Putamen (tissue), 1 donor: ENCODE results near the gene TBX10.
"Not testable (repeated sequence)": the region's sequence is repeated elsewhere in the genome, so short reads cannot be mapped to it uniquely, and the experiment has no call there.

Experiments
- DNase-seq: peaks from one replicate; pipeline ENCODE4 v3.0.0-alpha.2; 2016; ENCODE audit warnings: low spot score

TBX10 gene

DNA sequence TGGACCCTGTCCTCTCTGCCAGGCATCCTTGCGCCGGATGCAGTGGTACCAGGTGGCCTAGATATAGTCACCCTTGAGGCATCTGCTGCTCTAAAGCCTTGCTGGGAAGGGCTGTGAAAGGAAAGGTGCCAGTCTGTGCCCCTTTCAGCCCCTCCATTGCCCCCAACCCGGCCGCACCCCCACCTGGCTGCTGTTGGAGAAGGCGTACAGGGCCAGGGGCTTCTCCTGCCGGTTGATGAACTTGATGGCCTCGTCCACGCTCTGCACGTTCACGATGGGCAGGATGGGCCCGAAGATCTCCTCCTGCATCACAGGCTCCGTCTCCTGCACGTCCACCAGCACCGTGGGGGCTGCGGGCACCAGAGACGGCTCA is 24.6 kb upstream of the TBX10 start:
- DNase-seq, result no peak

DNA sequence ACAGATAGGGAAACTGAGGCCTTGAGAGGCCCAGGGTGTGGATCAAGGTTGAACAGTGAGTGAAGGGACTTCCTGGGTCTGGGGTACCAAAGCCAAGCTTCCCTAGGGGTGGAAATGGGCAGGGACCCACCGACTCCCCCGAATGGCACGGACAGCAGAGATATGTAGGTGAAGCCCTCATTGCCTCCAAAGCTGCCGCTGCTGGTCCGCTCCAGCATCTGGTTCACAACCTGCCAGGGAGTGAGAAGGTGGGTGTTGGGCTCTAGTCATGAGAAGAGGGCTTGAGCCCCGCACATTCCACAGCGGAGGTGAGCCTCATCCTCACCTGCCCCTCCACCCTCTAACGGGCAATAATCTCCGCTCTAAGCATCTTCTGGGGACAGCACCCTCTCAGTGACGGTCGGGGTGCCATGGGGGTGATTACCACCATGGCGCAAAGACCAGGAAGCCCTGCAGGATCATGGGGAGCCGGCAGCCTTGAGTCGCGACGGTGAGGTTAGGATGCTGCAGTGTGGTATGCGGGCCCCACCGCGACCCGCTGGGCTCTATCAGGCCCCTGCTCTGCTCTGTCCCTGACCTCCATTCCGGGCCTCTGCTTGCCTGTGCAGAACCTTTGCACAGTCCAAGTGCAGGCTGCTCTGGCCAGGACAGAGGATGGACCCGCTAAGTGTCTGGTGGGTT is 24.1 kb upstream of the TBX10 start:
- no peak for DNase-seq

- DNase-seq, result no peak
These were observed 23.4 kb upstream of the TBX10 start for GRCh38 chr11:67662835-67663531.

GRCh38 chr11:67662142-67662834 is 22.7 kb upstream of the TBX10 start:
- no peak for DNase-seq

- DNase-seq, result not testable (repeated sequence)
These were observed 21.2 kb upstream of the TBX10 start for GRCh38 chr11:67660752-67661151.

- DNase-seq, result not testable (repeated sequence)
These were observed 20.1 kb upstream of the TBX10 start for GRCh38 chr11:67659651-67660165.

GRCh38 chr11:67657300-67657699 is 17.7 kb upstream of the TBX10 start:
- no peak for DNase-seq

DNA sequence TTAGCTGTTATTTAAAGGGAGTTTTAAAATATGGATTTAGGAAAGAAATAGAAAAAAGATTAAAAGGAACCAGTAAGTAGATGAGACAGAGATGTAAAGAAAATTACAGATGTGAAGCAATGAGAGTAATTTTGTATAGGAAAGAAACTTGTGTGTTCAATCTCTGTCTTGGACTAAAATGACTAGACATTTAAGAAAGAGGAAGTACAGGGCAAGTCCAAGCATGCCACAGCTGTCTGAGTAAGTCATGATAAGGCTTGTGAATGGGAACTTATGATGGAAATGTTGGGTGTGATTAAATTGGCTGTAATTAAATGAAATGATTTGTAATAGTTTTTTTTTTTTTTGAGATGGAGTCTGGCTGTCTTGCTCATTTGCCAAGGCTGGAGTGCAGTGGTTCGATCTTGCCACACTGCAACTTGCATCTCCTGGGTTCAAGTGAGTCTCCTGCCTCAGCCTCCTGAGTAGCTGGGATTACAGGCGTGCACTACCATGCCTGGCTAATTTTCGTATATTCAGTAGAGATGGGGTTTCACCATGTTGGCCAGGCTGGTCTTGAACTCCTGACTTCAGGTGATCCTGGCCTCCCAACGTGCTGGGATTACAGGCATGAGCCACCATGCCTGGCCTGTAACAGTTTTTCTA is 16.8 kb upstream of the TBX10 start:
- DNase-seq, result no peak

DNA sequence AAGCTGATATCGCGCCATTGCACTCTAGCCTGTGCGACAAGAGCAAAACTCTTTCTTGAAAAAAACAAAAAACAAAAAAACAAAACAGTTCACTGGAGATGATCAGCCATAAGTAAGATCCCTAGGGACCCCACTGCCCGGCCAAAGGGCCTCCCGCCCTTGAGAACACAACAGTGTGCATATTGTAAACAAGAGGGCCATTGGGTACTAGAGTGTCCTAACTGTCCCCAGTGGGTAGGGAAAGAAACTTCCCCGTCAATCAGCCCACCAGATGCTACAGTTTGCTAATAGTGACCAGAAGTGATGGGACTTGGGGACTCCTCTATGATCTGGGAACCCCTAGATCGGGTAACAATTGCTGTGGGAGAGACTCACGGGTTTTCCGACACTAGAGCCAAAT is 14.7 kb upstream of the TBX10 start:
- DNase-seq, result no peak

DNA sequence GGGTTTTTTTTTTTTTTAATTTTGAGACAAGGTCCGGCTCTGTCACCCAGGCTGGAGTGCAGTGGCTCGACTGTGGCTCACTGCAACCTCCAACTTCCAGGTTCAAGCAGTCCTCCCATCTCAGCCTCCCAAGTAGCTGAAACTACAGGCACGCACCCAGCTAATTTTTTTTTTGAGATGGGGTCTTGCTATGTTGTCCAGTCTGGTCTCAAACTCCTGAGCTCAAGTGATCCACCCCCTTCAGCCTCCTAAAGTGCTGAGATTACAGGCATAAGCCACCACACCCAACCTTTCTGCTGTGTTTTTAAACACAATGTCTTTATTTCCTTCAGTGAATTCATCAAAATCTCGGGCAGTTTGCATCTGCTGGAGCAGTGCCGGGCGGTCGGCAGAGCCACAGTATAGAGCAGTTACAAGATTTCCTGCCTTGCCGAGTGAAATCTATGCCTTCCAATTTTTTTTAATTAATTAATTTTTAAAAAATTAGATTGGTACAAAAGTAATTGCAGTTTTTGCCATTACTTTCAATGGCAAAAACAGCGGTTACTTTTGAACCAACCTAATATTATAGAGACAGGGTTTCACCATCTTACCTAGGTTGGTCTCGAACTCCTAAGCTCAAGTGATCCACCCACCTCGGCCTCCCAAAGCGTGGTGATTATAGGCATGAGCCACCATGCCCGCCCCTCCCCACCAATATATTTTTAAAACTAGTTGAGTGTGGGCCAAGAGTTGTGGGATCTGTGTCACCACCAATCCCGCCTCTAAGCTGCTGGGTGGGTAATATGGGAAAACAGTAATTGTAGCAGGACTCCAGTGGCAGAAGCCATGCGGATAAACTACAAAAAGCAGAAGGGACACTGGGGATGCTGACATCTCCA is 13.6 kb upstream of the TBX10 start:
- no peak for DNase-seq

GRCh38 chr11:67651976-67652781 is 12.6 kb upstream of the TBX10 start:
- no peak for DNase-seq

- no peak for DNase-seq
These were observed 10.3 kb upstream of the TBX10 start for GRCh38 chr11:67649634-67650510.

DNA sequence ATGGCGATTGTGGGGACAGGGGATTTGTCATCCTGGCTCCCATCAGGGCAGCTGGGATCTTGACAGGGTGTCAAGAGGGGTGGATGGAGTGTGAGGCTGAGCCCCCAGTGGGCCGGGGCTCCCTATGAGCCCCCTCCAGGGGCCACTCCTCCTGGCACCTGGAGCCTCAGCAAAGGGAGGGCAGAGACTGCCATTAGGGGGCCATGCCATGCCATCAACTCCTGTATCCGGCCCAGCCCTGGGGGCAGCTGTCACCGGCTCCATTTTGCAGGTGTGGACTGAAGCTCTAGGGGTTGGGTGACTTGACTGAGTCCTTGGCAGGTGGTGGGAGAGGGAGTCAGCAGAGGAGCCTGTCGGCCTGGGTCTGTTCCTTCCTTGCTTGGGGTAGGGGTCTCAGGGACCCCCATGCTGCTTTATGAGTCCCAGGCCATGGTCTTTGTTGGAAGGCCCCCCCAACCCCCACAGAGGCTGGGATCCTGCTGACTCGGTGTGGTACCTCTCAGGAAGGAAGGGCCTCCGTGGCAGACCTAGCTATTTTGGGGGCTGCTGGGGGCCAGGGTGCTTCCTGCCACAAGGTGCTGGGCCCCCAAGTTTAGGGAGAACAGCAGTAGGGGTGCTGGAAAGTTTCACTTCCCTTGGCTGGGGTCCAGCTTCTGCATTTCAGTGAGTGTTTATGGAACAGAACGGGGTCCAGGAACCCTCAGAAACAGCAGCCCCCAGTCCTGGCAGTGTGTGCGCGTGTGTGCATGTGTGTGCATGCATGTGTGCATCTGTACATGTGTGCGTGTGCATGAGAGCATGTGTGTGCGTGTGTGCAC is 9.4 kb upstream of the TBX10 start:
- DNase-seq, result no peak

DNA sequence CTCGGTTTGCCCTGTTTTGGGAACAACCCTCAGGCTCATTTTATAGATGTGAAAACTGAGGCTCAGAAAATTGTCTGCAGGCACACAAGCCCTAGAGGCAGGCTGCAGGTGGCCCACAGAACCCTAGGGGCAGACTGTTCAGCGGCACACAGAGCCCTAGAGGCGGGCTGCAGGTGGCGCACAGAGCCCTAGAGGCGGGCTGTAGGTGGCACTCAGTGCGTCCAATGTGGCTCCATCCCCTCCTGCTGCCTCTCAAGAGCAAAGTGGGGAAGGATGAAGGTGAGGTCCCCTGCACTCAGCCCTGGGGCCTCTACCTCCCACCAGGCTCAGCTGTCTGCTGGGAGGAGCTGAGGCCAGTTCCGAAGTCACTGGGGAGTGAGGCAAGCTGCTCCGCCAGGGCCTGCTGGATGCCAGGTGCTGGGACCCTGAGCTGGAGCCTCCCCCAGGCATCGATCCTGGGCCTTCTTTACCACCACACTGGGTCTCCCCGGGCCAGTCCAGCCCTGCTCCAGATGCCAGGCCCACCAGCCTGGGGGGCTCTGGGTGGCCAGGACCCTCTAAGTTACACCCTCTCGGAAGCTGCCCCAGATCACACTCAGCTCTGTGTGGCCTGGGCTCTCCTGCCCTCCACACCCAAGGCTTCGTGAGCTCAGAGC is 8.7 kb upstream of the TBX10 start:
- DNase-seq, result no peak

DNA sequence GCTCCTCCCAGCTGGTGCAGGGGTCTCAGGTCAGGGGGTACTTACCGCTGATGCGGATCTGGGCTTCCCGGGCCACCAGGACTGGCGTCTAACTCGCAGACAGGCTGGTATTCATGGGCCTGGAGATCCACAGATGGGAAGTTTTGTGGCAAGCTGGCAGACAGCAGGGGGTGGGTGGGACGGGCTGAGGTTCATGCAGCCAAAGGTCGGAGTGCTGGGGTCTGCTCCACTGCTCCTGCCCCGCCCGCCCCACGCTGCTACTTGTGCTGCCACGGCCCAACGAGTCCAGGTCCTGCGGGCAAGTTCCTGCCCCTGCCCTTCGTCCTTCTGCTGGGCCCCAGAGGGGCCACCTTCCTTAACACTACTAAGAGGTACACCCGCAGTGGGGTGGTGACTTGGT is 7.9 kb upstream of the TBX10 start:
- no peak for DNase-seq

GRCh38 chr11:67646535-67647336 is 7.2 kb upstream of the TBX10 start:
- DNase-seq, result no peak
